ENCODE data around the gene RNF32.
"Not testable (repeated sequence)": the region's sequence is repeated elsewhere in the genome, so short reads cannot be mapped to it uniquely, and the experiment has no call there.

Gene RNF32

DNA sequence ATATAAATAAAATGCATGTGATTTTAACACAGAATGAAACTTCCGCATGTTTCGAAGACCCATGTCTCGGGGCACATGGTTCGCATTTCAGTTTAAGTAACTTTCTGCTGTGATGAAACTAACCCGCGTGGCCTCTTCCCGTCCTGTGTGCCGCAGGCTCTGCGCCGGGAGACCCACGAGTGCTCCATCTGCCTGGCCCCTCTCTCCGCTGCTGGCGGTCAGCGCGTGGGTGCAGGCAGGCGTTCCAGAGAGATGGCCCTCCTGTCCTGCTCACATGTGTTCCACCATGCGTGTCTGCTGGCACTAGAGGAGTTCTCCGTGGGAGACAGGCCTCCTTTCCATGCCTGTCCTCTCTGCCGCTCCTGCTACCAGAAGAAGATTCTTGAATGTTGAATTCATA, 35.7 kb downstream of the RNF32 start:
- DNase-seq: no peak

GRCh38 chr7:156677374-156678054, 36.9 kb downstream of the RNF32 start:
- DNase-seq: no peak

- no peak for DNase-seq
These were observed 39.7 kb downstream of the RNF32 start for GRCh38 chr7:156680281-156680680.

GRCh38 chr7:156682928-156683327, 42.4 kb downstream of the RNF32 start:
- no peak for DNase-seq

DNA sequence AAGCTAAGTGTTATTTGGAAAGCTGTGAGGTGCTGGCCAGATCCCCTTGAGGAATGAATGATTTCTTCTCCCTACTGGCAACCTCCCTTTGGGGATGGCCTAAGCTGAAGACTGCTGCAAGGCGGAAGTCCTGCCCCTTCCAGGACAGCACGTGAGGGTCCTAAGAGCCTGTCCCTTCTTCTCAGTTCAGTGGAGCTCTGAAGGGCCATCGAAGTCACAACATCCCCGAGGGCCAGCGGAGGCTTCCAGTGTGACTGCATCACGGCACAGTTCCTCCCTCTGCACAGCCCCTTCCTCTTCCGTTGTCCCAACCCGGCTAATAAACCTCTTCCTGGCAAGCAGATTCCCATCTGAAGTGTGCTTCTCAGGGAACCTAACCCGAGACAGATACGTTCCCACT, 43.7 kb downstream of the RNF32 start:
- DNase-seq: no peak

DNA sequence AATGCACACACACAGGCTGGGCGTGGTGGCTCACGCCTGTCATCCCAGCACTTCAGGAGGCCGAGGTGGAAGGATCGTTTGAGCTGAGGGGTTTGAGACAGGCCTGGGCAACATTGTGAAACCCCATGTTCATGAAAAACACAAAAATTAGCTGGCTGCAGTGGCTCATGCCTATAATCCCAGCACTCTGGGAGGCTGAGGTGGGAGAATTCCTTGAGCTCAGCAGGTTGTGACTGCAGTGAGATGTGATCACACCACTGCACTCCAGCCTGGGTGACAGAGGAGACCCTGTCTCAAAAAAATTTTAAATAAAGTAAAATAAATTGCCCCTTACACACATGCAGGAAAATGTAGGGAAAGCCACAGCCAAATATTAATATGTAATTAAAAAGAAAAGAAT, 44.1 kb downstream of the RNF32 start:
- no peak for DNase-seq

DNA sequence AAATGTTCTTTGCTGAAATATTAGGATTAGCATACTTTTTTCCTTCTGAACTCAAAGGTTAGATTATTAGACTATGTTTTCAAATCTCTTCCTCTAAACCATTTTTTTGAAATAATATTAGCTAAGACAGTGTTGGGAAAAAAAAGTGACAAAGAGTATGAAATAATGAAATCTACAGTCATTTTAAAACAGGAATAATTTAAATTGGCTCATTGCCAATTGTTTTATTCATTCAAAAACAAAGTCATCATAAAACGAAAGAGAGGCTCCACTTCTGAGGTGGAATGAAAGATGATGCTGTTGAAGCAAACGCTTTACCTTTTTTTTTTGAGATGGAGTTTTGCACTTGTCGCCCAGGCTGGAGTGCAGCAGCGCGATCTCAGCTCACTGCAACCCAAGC, 51.2 kb downstream of the RNF32 start:
- DNase-seq: no peak

GRCh38 chr7:156692849-156693248, 52.3 kb downstream of the RNF32 start:
- no peak for DNase-seq

GRCh38 chr7:156693627-156694026, 53.1 kb downstream of the RNF32 start:
- no peak for DNase-seq

GRCh38 chr7:156697283-156697682, 56.7 kb downstream of the RNF32 start:
- DNase-seq: not testable (repeated sequence)

DNA sequence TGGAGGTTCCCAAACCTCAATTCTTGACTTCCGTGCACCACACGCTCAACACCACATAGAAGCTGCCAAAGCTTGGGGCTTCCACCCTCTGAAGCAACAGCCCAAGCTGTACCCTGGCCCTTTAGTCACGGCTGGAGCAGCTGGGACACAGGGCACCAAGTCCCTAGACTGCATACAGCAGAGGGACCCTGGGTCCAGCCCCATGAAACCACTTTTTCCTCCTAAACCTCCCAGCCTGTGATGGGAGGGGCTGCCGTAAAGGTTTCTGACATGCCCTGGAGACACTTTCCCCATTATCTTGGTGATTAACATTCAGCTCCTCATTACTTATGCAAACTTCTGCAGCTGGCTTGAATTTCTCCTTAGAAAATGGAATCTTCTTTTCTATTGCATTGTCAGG, 57.9 kb downstream of the RNF32 start:
- DNase-seq: not testable (repeated sequence)

- not testable (repeated sequence) for DNase-seq
These were observed 61.2 kb downstream of the RNF32 start for GRCh38 chr7:156701787-156702186.

DNA sequence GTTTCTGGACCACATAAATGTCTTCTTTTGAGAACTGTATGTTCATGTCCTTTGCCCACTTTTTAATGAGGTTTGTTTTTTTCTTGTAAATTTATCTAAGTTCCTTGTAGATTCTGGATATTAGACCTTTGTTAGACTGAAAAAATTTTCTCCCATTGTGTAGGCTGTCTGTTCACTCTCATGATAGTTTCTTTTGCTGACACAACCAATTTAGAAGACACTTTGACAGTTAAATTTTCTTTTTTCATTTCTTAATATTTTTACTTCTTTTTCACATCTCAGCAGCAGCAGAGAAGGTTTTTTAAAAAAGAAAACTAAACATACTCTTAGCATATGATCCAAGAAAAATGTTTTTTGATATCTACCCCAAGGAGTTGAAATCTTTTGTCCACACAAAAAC, 61.8 kb downstream of the RNF32 start:
- DNase-seq: no peak

DNA sequence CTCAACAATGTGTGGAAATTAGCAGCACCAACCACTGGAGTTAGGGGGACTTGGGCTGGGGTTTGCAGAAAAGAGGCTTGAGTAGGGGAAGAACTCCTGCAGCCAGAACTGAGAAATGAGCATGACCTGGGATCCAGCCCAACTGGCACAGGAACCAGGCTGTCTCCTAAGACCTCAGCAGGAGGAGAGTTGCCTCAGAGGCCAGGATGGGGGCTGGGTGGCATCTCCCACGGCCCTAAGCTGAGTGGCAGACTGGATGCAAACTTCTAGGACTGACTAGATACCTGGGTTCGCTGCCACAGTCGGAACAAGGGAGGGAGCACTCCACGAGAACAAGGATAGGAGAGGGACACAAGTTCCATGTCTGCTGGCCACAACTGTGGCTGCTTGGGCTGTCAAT, 62.6 kb downstream of the RNF32 start:
- DNase-seq: no peak

DNA sequence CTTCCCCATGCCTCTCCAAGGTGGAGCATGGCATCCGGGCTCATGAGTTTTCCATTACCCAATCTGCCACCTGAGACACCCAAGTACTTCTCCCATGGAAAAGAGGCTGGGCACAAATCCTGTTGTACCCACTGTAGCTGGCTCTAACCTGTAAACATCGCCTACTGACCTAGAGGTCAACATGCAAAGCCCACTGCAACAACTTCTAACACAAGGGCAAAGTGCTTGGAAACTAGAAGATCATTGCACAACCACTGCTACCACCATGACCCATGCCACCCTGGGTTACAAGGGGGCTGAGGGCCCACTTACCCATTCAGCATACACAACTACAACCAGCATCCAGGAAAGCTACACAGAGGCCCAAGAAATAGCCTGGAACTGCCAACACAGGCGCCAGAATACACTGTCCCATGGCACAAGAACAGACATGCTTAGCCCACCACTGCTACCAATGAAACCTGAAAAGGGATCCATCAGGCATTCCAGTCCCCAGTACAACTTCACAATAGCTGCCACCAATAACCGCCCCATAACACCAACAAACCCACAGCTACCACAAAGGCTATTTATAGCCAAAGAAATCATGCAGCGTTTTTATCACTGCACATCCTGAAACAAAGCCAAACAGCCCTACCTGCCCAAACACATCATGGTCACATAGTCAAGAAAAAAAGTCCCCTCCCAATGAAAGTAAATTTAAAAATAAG, 63.4 kb downstream of the RNF32 start:
- DNase-seq: no peak

DNA sequence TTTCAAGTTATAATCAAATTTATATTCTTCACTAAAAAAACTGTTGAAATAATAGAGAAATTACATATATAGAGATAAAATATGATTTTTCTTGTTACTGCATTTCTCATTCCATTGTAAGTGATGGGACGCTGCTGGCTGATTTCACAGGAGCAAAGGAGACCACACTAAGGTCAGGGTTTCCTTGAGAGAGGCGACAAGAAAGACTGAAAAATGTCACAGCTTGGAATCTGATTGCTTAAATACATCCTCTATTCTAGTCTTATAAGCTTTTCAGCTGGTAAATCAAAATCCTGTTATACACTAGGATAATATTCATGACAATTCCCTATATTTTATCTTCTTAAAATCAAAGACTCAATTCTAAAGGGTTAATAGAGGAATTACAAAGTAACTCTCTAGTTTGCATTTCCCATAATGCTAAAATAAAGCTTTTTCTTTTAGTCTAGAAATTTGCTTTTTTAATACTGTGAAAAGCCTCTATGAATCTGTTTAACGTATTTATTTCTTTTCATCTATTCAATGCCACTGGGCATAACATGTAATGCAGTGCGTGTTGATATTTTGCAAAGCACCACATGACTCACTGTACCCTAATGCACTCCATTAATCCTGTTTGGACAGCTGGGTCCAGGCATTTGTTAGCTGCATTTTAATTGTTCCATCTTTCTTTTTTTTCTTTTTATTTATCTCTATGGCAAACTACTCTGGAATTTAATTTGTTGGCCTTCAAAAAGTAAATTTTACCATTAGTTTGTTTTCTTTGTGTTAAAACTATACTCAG, 81.7 kb downstream of the RNF32 start:
- no peak for DNase-seq

DNA sequence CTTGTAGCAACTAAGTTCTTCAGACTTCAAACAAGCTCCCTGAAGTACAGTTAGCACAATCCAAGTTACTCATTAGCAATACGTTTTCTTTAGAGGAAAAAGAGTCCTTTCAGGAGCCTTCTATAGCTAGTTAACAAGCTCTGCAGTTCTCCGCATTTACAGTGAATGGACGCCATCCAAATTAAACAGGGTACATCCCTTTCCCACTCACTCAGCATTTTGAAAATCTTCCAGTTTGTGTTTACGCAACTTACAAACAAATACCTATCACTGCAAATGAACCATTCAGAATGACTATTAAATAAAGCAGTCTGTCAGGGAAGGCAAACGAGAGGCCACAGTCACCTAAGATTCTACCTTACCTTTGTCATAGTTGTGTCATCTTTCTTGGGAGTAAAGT, 84.5 kb downstream of the RNF32 start:
- DNase-seq: no peak

GRCh38 chr7:156725936-156726335, 85.4 kb downstream of the RNF32 start:
- no peak for DNase-seq

Measured in femur (tissue), 1 donor.